HepG2 (cell line): Measurements from ENCODE around the gene GPBP1. TPM values are rescaled to one million over a fixed set of nuclear protein-coding genes. Genes with fewer than 3 reads are reported as not detected.

ENCODE experiments used
- ASH2L ChIP-seq: fragments of 300-600, 200-600 bp; sonication (generic); IDR thresholded peaks from 2 replicates; pipeline ENCODE4 v1.7.0; 2017; ENCODE audit warnings: low read depth, mild to moderate bottlenecking, moderate library complexity, mixed read lengths, low read length; ENCODE audit not compliant: insufficient read length
- ATF7-NPFF ChIP-seq: sonication (generic); formaldehyde crosslinking; IDR thresholded peaks from 2 replicates; pipeline ENCODE4 v1.8.1; 2023; ENCODE audit warnings: mild to moderate bottlenecking, low read depth, missing genetic modification reagents, moderate library complexity
- ATRX ChIP-seq: sonication (generic); formaldehyde crosslinking; IDR thresholded peaks from 2 replicates; pipeline ENCODE4 v1.4.0; 2020; ENCODE audit warnings: missing genetic modification reagents, borderline replicate concordance
- HNRNPL ChIP-seq: fragments of 200-400 bp; formaldehyde crosslinking; IDR thresholded peaks from 2 replicates; pipeline ENCODE4 v1.6.1; 2017; ENCODE audit warnings: mild to moderate bottlenecking, low read depth, low read length
- NFE2L1 ChIP-seq: sonication (generic); formaldehyde crosslinking; IDR thresholded peaks from 2 replicates; pipeline ENCODE4 v1.4.0; 2020; ENCODE audit warnings: missing genetic modification reagents, mild to moderate bottlenecking, borderline replicate concordance
- NFYC ChIP-seq: IDR thresholded peaks from 2 replicates; pipeline ENCODE4 v1.6.1; 2016; ENCODE audit warnings: missing genetic modification reagents, missing compliant biosample characterization
- SATB2 ChIP-seq: sonication (generic); formaldehyde crosslinking; IDR thresholded peaks from 2 replicates; pipeline ENCODE4 v1.5.0; 2020; ENCODE audit warnings: missing genetic modification reagents
- SIN3B ChIP-seq: fragments of 150-350 bp; IDR thresholded peaks from 2 replicates; pipeline ENCODE4 v1.6.1; 2014; ENCODE audit warnings: low read length
- ZNF263 ChIP-seq: sonication (generic); formaldehyde crosslinking; IDR thresholded peaks from 2 replicates; pipeline ENCODE4 v1.4.0; 2020; ENCODE audit warnings: missing genetic modification reagents
- ZNF501 ChIP-seq: sonication (generic); formaldehyde crosslinking; IDR thresholded peaks from 2 replicates; pipeline ENCODE4 v1.5.1; 2020; ENCODE audit warnings: mild to moderate bottlenecking, moderate library complexity, missing genetic modification reagents
- ZNF547 ChIP-seq: sonication (generic); formaldehyde crosslinking; IDR thresholded peaks from 2 replicates; pipeline ENCODE4 v1.5.1; 2020; ENCODE audit warnings: mild to moderate bottlenecking, missing genetic modification reagents
- ZNF563 ChIP-seq: sonication (generic); formaldehyde crosslinking; IDR thresholded peaks from 2 replicates; pipeline ENCODE4 v1.8.0; 2022; ENCODE audit warnings: mild to moderate bottlenecking, moderate library complexity, missing genetic modification reagents
- ZNF598 ChIP-seq: sonication (generic); formaldehyde crosslinking; IDR thresholded peaks from 2 replicates; pipeline ENCODE4 v1.5.1; 2020; ENCODE audit warnings: mild to moderate bottlenecking, missing genetic modification reagents, borderline replicate concordance
- ZNF703 ChIP-seq: sonication (generic); formaldehyde crosslinking; IDR thresholded peaks from 2 replicates; pipeline ENCODE4 v1.5.1; 2020; ENCODE audit warnings: missing genetic modification reagents, mild to moderate bottlenecking, moderate library complexity, borderline replicate concordance
- ZNF850 ChIP-seq: sonication (generic); formaldehyde crosslinking; conservative IDR thresholded peaks from 2 replicates; pipeline ENCODE4 v1.9.0; 2021; ENCODE audit warnings: mild to moderate bottlenecking, missing genetic modification reagents
- ZNF878 ChIP-seq: sonication (generic); formaldehyde crosslinking; IDR thresholded peaks from 2 replicates; pipeline ENCODE4 v1.8.1; 2023; ENCODE audit warnings: mild to moderate bottlenecking, missing genetic modification reagents, moderate library complexity
- polyA plus RNA-seq, 8 experiments: library from polyadenylated mRNA; depleted of rRNA in 3 of 8; stranded (reverse) in 7 of 8; unstranded in 1 of 8; fragments of >200 nt; fragmentation: Illumina TruSeq in 4 of 8; extraction: Trizol in 4 of 8; gene quantifications; 2 replicates each; pipeline versions ENCODE4 v1.2.1 to v1.2.3, GENCODE V29; 2011 to 2016; ENCODE audit warnings: low read depth in 4 of 8, missing spikeins in 1 of 8, mixed read lengths in 1 of 8; ENCODE audit not compliant: insufficient read depth in 1 of 8
- total RNA-seq, 5 experiments: library from RNA; depleted of rRNA; stranded (reverse); fragments of >200 nt; fragmentation: Illumina TruSeq; extraction: Trizol; gene quantifications; 2 replicates each; pipeline ENCODE4 v1.2.3, GENCODE V29; 2016; ENCODE audit warnings: low read depth in 1 of 5
- TF ChIP-seq, protein P1 (sequence below): sonication (generic); formaldehyde crosslinking; IDR thresholded peaks from 2 replicates; pipeline ENCODE4 v1.4.0; 2020; ENCODE audit warnings: mild to moderate bottlenecking, missing genetic modification reagents
- TF ChIP-seq, protein P2 (sequence below): sonication (generic); formaldehyde crosslinking; conservative IDR thresholded peaks from 2 replicates; pipeline ENCODE4 v1.4.0; 2020; ENCODE audit warnings: missing genetic modification reagents
- TF ChIP-seq, protein P3 (sequence below): IDR thresholded peaks from 2 replicates; pipeline ENCODE4 v1.6.1; 2016; ENCODE audit warnings: low read depth
- TF ChIP-seq, protein P4 (sequence below): sonication (generic); formaldehyde crosslinking; IDR thresholded peaks from 2 replicates; pipeline ENCODE4 v1.8.0; 2022; ENCODE audit warnings: missing genetic modification reagents, mild to moderate bottlenecking, borderline replicate concordance
- TF ChIP-seq, protein P5 (sequence below): sonication (generic); formaldehyde crosslinking; IDR thresholded peaks from 2 replicates; pipeline ENCODE4 v1.8.0; 2022; ENCODE audit warnings: low read depth, missing genetic modification reagents
- TF ChIP-seq, protein P6 (sequence below): sonication (generic); formaldehyde crosslinking; IDR thresholded peaks from 2 replicates; pipeline ENCODE4 v1.4.0; 2020; ENCODE audit warnings: missing genetic modification reagents

GPBP1 gene
- total and polyA plus RNA-seq, 2 of the 13 experiments (the other 11 are each of a cell fraction or from before 2014, with no cell fraction given) = 27.1 to 72.2 TPM

DNA sequence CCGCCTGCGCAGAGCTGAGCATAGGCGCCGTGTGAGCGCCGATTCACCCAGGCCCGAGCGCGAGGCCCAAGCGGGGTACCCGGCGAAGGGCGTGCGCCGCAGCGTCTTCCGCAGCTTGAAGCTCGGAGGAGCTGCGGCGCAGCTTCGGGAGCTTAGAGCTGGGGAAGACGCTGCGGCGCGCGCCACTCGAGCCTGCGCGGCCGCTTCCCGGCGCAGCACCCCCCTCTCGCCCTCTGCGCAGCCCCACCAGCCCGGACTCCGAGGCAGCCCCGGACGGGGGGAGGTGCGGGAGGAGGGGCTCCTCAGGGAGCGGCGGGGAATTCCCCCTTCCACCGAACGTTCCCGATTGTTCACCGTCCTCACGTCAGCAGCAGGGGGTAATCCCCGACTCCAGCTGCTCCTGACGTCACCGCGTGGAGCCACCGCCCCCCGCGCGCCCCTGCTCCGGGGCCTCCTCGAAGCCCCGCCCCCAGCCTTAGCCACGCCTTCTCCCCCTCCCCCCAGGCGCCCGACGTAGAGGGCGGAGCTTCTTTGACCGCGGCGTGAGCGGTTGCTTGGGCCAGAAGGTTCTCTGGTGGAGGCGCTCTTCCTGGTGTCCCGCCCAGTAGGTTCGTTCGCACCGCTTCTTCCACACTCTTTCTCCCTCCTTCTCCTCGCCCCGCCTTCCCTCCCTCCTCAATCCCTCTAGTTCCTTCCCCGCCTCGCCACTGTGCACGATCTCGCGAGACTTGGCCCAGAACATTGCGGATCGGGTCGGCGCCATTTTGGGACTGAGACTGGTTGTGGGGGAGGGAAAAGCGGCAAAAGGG lies at the start of gene GPBP1 (continued):
- TF ChIP-seq, protein P1, sequence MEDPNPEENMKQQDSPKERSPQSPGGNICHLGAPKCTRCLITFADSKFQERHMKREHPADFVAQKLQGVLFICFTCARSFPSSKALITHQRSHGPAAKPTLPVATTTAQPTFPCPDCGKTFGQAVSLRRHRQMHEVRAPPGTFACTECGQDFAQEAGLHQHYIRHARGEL (CRISPR knock-in tag) = no peak
- TF ChIP-seq ZNF878 (CRISPR knock-in tag) = no peak
- TF ChIP-seq ASH2L = no peak
- TF ChIP-seq ATRX (CRISPR knock-in tag) = no peak
- no peak; the same call in 1 of the 2 replicates for TF ChIP-seq ZNF547 (CRISPR knock-in tag)
- no peak for TF ChIP-seq NFYC (CRISPR knock-in tag)
- no peak for TF ChIP-seq ZNF703 (CRISPR knock-in tag)
- TF ChIP-seq, protein P2, sequence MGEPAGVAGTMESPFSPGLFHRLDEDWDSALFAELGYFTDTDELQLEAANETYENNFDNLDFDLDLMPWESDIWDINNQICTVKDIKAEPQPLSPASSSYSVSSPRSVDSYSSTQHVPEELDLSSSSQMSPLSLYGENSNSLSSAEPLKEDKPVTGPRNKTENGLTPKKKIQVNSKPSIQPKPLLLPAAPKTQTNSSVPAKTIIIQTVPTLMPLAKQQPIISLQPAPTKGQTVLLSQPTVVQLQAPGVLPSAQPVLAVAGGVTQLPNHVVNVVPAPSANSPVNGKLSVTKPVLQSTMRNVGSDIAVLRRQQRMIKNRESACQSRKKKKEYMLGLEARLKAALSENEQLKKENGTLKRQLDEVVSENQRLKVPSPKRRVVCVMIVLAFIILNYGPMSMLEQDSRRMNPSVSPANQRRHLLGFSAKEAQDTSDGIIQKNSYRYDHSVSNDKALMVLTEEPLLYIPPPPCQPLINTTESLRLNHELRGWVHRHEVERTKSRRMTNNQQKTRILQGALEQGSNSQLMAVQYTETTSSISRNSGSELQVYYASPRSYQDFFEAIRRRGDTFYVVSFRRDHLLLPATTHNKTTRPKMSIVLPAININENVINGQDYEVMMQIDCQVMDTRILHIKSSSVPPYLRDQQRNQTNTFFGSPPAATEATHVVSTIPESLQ (CRISPR knock-in tag) = no peak
- TF ChIP-seq NFE2L1 (CRISPR knock-in tag) = no peak
- TF ChIP-seq, protein P3, sequence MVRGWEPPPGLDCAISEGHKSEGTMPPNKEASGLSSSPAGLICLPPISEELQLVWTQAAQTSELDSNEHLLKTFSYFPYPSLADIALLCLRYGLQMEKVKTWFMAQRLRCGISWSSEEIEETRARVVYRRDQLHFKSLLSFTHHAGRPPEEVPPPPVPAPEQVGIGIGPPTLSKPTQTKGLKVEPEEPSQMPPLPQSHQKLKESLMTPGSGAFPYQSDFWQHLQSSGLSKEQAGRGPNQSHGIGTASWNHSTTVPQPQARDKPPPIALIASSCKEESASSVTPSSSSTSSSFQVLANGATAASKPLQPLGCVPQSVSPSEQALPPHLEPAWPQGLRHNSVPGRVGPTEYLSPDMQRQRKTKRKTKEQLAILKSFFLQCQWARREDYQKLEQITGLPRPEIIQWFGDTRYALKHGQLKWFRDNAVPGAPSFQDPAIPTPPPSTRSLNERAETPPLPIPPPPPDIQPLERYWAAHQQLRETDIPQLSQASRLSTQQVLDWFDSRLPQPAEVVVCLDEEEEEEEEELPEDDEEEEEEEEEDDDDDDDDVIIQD (CRISPR knock-in tag) = peak; percentile 80
- TF ChIP-seq, protein P4, sequence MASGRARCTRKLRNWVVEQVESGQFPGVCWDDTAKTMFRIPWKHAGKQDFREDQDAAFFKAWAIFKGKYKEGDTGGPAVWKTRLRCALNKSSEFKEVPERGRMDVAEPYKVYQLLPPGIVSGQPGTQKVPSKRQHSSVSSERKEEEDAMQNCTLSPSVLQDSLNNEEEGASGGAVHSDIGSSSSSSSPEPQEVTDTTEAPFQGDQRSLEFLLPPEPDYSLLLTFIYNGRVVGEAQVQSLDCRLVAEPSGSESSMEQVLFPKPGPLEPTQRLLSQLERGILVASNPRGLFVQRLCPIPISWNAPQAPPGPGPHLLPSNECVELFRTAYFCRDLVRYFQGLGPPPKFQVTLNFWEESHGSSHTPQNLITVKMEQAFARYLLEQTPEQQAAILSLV = peak; percentile 19
- TF ChIP-seq, protein P5, sequence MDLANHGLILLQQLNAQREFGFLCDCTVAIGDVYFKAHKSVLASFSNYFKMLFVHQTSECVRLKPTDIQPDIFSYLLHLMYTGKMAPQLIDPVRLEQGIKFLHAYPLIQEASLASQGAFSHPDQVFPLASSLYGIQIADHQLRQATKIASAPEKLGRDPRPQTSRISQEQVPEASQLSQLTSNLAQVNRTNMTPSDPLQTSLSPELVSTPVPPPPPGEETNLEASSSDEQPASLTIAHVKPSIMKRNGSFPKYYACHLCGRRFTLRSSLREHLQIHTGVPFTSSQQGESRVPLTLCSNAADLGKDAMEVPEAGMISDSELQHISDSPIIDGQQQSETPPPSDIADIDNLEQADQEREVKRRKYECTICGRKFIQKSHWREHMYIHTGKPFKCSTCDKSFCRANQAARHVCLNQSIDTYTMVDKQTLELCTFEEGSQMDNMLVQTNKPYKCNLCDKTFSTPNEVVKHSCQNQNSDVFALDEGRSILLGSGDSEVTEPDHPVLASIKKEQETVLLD (CRISPR knock-in tag) = peak; percentile 97
- no peak; the same call in 1 of the 2 replicates for TF ChIP-seq ZNF501 (CRISPR knock-in tag)
- no peak for TF ChIP-seq ZNF850 (CRISPR knock-in tag)
- peak; percentile 17; the same call in 1 of the 2 replicates for TF ChIP-seq SIN3B
- no peak for TF ChIP-seq ZNF598 (CRISPR knock-in tag)
- no peak for TF ChIP-seq HNRNPL
- TF ChIP-seq ZNF263 (CRISPR knock-in tag) = peak; percentile 61; the same call in 1 of the 2 replicates
- peak; percentile 56; the same call in 1 of the 2 replicates for TF ChIP-seq ATF7-NPFF
- no peak for TF ChIP-seq ZNF563 (CRISPR knock-in tag)
- no peak for TF ChIP-seq SATB2 (CRISPR knock-in tag)
- TF ChIP-seq, protein P6, sequence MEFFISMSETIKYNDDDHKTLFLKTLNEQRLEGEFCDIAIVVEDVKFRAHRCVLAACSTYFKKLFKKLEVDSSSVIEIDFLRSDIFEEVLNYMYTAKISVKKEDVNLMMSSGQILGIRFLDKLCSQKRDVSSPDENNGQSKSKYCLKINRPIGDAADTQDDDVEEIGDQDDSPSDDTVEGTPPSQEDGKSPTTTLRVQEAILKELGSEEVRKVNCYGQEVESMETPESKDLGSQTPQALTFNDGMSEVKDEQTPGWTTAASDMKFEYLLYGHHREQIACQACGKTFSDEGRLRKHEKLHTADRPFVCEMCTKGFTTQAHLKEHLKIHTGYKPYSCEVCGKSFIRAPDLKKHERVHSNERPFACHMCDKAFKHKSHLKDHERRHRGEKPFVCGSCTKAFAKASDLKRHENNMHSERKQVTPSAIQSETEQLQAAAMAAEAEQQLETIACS = peak; percentile 69
